Stromal cell of bone marrow (primary cell): ENCODE measurements around the gene GREB1L.
"Not testable (repeated sequence)": the region's sequence is repeated elsewhere in the genome, so short reads cannot be mapped to it uniquely, and the experiment has no call there.

ENCODE experiments used
- DNase-seq: peaks from one replicate; pipeline ENCODE4 v3.0.0-alpha.2; 2012; ENCODE audit warnings: low read depth

The GREB1L gene

GRCh38 chr18:21242141-21242779 lies at the start of gene GREB1L:
Gene GREB1L (plus strand): TSS chr18:21242232. CDS start chr18:21383519, 141,287 bp downstream.
- peak; percentile 19 for DNase-seq

- no peak for DNase-seq
Observed at GRCh38 chr18:21192308-21192624, 49.8 kb upstream of the GREB1L start.

- peak; percentile 30 for DNase-seq
Observed at GRCh38 chr18:21194871-21195771, 46.9 kb upstream of the GREB1L start.

GRCh38 chr18:21196426-21196825 lies 45.6 kb upstream of the GREB1L start:
- DNase-seq = no peak

GRCh38 chr18:21203126-21203525 lies 38.9 kb upstream of the GREB1L start:
- DNase-seq = no peak

GRCh38 chr18:21203542-21204241 lies 38.3 kb upstream of the GREB1L start:
- no peak for DNase-seq

- no peak for DNase-seq
Observed at GRCh38 chr18:21205695-21206094, 36.3 kb upstream of the GREB1L start.

- no peak for DNase-seq
Observed at GRCh38 chr18:21210278-21210677, 31.8 kb upstream of the GREB1L start.

- DNase-seq = no peak
Observed at GRCh38 chr18:21210784-21211183, 31.2 kb upstream of the GREB1L start.

GRCh38 chr18:21214409-21214808 lies 27.6 kb upstream of the GREB1L start:
- not testable (repeated sequence) for DNase-seq

GRCh38 chr18:21215490-21215889 lies 26.5 kb upstream of the GREB1L start:
- DNase-seq = no peak

GRCh38 chr18:21218862-21219261 lies 23.2 kb upstream of the GREB1L start:
- DNase-seq = no peak

- no peak for DNase-seq
Observed at GRCh38 chr18:21230436-21230835, 11.6 kb upstream of the GREB1L start.

- DNase-seq = no peak
Observed at GRCh38 chr18:21241301-21242048, 557 bp upstream of the GREB1L start.

- DNase-seq = peak; percentile 1
Observed at GRCh38 chr18:21242780-21243401, 859 bp downstream of the GREB1L start.

- DNase-seq = no peak
Observed at GRCh38 chr18:21254576-21254975, 12.5 kb downstream of the GREB1L start.

GRCh38 chr18:21255211-21255610 lies 13.2 kb downstream of the GREB1L start:
- no peak for DNase-seq

GRCh38 chr18:21257386-21257785 lies 15.4 kb downstream of the GREB1L start:
- no peak for DNase-seq

GRCh38 chr18:21260621-21261020 lies 18.6 kb downstream of the GREB1L start:
- DNase-seq = no peak

GRCh38 chr18:21261352-21261751 lies 19.3 kb downstream of the GREB1L start:
- DNase-seq = no peak

GRCh38 chr18:21262244-21262643 lies 20.2 kb downstream of the GREB1L start:
- DNase-seq = no peak

GRCh38 chr18:21262979-21263378 lies 20.9 kb downstream of the GREB1L start:
- DNase-seq = no peak
